Measurements from ENCODE around the gene DPYD. TPM values are rescaled to one million over a fixed set of nuclear protein-coding genes. Genes with fewer than 3 reads are reported as not detected.

Gene DPYD
- total RNA-seq, 1 donor from 2014 or later, result 12.8 TPM

DNA sequence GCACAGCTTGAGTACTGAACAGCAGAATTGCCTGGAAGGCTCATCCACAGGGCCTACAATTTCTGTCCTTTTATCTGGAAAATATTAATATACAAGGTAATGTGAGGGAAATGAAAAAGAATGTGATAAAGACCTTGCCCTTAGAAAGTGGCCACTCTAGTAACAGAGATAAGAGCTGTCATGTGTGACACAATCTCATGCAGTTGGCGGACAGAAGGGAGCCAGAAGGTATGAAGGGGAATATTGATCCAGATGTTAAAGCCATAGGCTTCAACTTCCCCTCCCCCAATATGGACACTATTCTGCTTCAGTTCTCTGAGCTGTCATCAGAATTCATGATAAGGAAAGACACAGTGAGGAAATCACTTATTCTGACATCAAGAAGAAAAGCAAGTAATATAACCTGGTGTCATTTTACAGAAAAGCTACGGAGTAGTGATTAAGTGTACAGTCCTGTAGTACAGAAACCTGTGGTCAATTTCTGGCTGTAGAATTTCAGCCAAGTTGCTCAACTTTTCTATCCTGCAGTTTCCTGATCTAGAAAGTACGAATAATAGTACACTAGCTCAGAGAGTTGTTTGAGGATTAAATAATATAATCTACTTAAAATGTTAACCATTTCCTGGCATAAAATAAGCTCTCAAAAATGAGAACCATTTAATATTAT is 572.1 kb downstream of the DPYD start:
- no peaks in the 10 kb centered on the region for H3K36me3 Mint-ChIP-seq (ENCODE audit: unreplicated experiment)
- H3K9me3 Mint-ChIP-seq (ENCODE audit: unreplicated experiment), result peaks cover 5% of the 10 kb centered on the region
- H3K4me1 Mint-ChIP-seq (ENCODE audit: low read depth, unreplicated experiment), result peaks cover 35% of the 10 kb centered on the region
- H3K27me3 Mint-ChIP-seq (ENCODE audit: unreplicated experiment), result peaks cover 4% of the 10 kb centered on the region
- peak; percentile 28 for DNase-seq
- peak overlapping the region; percentile 89 for H3K27ac Mint-ChIP-seq (ENCODE audit: unreplicated experiment)
- H3K4me3 Mint-ChIP-seq (ENCODE audit: unreplicated experiment), result peak overlapping the region; percentile 35
- TF ChIP-seq CTCF (IDR thresholded peaks at IDR 0.05; ENCODE audit: partially characterized antibody, unreplicated experiment), result no peak

DNA sequence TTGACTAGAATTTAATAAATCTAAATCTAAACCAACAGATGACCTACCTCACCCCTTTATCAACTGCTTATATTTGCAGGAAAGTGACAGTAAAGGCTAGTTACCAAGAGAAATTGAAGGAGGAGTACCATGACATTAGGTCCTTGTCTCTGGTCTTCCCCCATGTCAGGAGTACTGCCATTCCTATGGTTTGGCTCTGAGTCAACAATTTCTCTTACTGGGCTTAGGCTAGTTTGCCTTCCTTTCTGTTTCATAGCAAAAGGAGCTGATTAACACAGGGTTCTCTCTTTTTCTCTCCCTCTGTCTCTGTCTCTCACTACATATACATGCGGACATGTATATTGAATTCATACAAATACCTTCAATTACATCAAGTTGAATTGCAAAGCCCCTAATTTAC is 579.9 kb downstream of the DPYD start:
- no peak for DNase-seq
- H3K27ac Mint-ChIP-seq (ENCODE audit: unreplicated experiment), result no peak overlapping the region
- H3K27me3 Mint-ChIP-seq (ENCODE audit: unreplicated experiment), result no peaks in the 10 kb centered on the region
- no peaks in the 10 kb centered on the region for H3K9me3 Mint-ChIP-seq (ENCODE audit: unreplicated experiment)
- no peak for TF ChIP-seq CTCF (IDR thresholded peaks at IDR 0.05; ENCODE audit: partially characterized antibody, unreplicated experiment)
- H3K4me1 Mint-ChIP-seq (ENCODE audit: low read depth, unreplicated experiment), result peaks cover 5% of the 10 kb centered on the region
- H3K4me3 Mint-ChIP-seq (ENCODE audit: unreplicated experiment), result no peak overlapping the region
- no peaks in the 10 kb centered on the region for H3K36me3 Mint-ChIP-seq (ENCODE audit: unreplicated experiment)

GRCh38 chr1:97338347-97338746 is 582.5 kb downstream of the DPYD start:
- H3K36me3 Mint-ChIP-seq (ENCODE audit: unreplicated experiment), result no peaks in the 10 kb centered on the region
- H3K27me3 Mint-ChIP-seq (ENCODE audit: unreplicated experiment), result no peaks in the 10 kb centered on the region
- no peaks in the 10 kb centered on the region for H3K9me3 Mint-ChIP-seq (ENCODE audit: unreplicated experiment)
- no peak for DNase-seq
- H3K27ac Mint-ChIP-seq (ENCODE audit: unreplicated experiment), result no peak overlapping the region
- peaks cover 7% of the 10 kb centered on the region for H3K4me1 Mint-ChIP-seq (ENCODE audit: low read depth, unreplicated experiment)
- TF ChIP-seq CTCF (IDR thresholded peaks at IDR 0.05; ENCODE audit: partially characterized antibody, unreplicated experiment), result no peak
- no peak overlapping the region for H3K4me3 Mint-ChIP-seq (ENCODE audit: unreplicated experiment)

DNA sequence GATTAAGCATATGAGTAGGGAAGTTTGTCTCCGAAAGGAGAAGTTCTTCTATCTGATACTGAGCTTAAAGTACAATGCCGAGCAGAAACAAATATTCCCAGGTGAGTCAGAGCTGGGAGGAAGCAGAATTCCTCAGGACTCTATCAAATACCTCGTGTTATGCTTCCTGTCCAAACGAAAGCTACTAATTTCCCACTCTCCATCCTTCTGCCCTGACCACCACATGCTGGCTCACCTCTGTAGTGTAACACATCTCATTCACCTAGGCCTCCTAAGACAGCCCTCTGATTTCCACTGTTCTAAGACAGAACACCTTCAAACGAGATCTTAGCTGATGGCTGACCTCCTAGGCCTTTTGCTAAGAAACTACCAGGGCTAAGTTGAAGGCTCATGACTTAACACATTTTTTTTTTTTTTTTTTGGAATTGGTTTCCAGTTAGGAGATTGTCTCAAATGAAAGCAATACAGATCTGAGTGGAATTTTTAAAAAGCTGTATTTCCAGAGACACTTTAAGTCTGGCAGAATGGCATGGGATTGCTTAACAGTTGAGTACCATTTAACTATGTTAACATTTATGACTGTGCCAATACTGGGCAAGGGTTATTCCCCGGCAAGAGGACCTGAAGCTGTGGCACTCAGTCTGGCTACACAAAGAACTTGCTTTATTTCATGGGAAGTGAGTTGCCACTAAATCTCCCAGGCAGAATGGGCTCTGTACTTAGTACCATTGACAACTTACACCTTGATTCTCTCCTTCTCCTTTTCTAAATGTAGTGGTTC is 583.4 kb downstream of the DPYD start:
- Mint-ChIP-seq H3K4me3 (ENCODE audit: unreplicated experiment) (no peak overlapping the region), H3K4me1 (ENCODE audit: low read depth, unreplicated experiment) (peaks cover 2% of the 10 kb centered on the region), H3K36me3 (ENCODE audit: unreplicated experiment) (no peaks in the 10 kb centered on the region), H3K27ac (ENCODE audit: unreplicated experiment) (no peak overlapping the region), H3K27me3 (ENCODE audit: unreplicated experiment) (no peaks in the 10 kb centered on the region), H3K9me3 (ENCODE audit: unreplicated experiment) (no peaks in the 10 kb centered on the region)
- TF ChIP-seq CTCF (IDR thresholded peaks at IDR 0.05; ENCODE audit: partially characterized antibody, unreplicated experiment), result no peak
- no peak for DNase-seq

- H3K27ac Mint-ChIP-seq (ENCODE audit: unreplicated experiment), result no peak overlapping the region
These were observed 586.4 kb downstream of the DPYD start for GRCh38 chr1:97334454-97334853.

More at GRCh38 chr1:97334454-97334853, 586.4 kb downstream of the DPYD start:
- DNase-seq, result no peak
- TF ChIP-seq CTCF (IDR thresholded peaks at IDR 0.05; ENCODE audit: partially characterized antibody, unreplicated experiment), result no peak
- Mint-ChIP-seq H3K4me3 (ENCODE audit: unreplicated experiment) (no peak overlapping the region), H3K36me3 (ENCODE audit: unreplicated experiment) (no peaks in the 10 kb centered on the region), H3K4me1 (ENCODE audit: low read depth, unreplicated experiment) (peaks cover 2% of the 10 kb centered on the region), H3K9me3 (ENCODE audit: unreplicated experiment) (no peaks in the 10 kb centered on the region), H3K27me3 (ENCODE audit: unreplicated experiment) (no peaks in the 10 kb centered on the region)

Measured in glutamatergic neuron (in vitro differentiated cells).